HepG2 (cell line): ENCODE results near the gene B4GALT7. TPM values are rescaled to one million over a fixed set of nuclear protein-coding genes. Genes with fewer than 3 reads are reported as not detected.
"Not testable (repeated sequence)": the region's sequence is repeated elsewhere in the genome, so short reads cannot be mapped to it uniquely, and the experiment has no call there.

Experiments
- ATAC-seq: fragments of 200-7000 bp; cut with Tn5 transposase; 3 replicates; pipeline ENCODE4 v1.9.1; 2020; ENCODE audit warnings: mild to moderate bottlenecking, moderate library complexity
- BruUV-seq: library from RNA; stranded (reverse); fragments of 400-500 nt; replicated peaks from 2 replicates; lab custom pipeline; 2021; lab: Mats Ljungman, UMichigan
- CTCF ChIA-PET: fragments of 300-600 bp; formaldehyde crosslinking; extraction: SDS; loops from one replicate; lab custom pipeline; 2021; ENCODE audit warnings: low total read pairs, inconsistent platforms, low intra/inter-chr PET ratio; lab: Yijun Ruan, JAX
- POLR2A ChIA-PET: fragments of 350-600 bp; sonication (Branson Sonifier 250); formaldehyde crosslinking; loops from one replicate; lab custom pipeline; 2020; ENCODE audit warnings: antibody characterized with exemption, inconsistent platforms; lab: Yijun Ruan, JAX
- DNase-seq: peaks from one replicate; pipeline ENCODE4 v3.0.0-alpha.2; 2015; ENCODE audit warnings: low spot score
- FAIRE-seq: peaks from 3 replicates; lab custom pipeline; 2011; peaks lifted over from hg19 to GRCh38; lab: Jason Lieb, UNC
- H2AFZ ChIP-seq: one replicate; pipeline ENCODE4 v1.6.1; 2011; ENCODE audit warnings: low read length, inconsistent platforms
- H3K27ac ChIP-seq: fragments of 300-600 bp; 3 replicates; pipeline ENCODE4 v1.8.0; 2011; ENCODE audit warnings: mixed run types, mild to moderate bottlenecking, mixed read lengths, low read length, inconsistent platforms; ENCODE audit not compliant: insufficient read depth; ENCODE audit errors: extremely low read length
- H3K27me3 ChIP-seq, 2 experiments: fragments of 200-600 bp in 1 of 2; 2 replicates in 1 of 2; 3 replicates in 1 of 2; pipeline versions ENCODE4 v1.6.0 to v1.8.0; 2011; ENCODE audit warnings: low read length in 2 of 2, mild to moderate bottlenecking in 2 of 2, moderate library complexity in 2 of 2, inconsistent platforms in 1 of 2; ENCODE audit not compliant: insufficient read depth in 2 of 2, control insufficient read depth in 1 of 2
- H3K36me3 ChIP-seq, 2 experiments: fragments of 200-600 bp in 1 of 2; replicated peaks in 1 of 2; 2 replicates in 1 of 2; 3 replicates in 1 of 2; pipeline versions ENCODE4 v1.5.1 to v1.8.0; 2011; ENCODE audit warnings: low read length in 2 of 2, inconsistent platforms in 1 of 2; ENCODE audit not compliant: insufficient read depth in 2 of 2, control insufficient read depth in 1 of 2
- H3K4me1 ChIP-seq: 2 replicates; pipeline ENCODE4 v1.5.1; 2012; ENCODE audit warnings: low read length, inconsistent platforms; ENCODE audit not compliant: insufficient read depth
- H3K4me2 ChIP-seq: 2 replicates; pipeline ENCODE4 v1.6.0; 2011; ENCODE audit warnings: low read depth, low read length, inconsistent platforms
- H3K4me3 ChIP-seq, 3 experiments: fragments of 200-600 bp in 1 of 3; sonication (generic), shearing (Covaris generic) in 1 of 3; replicated peaks in 1 of 3; 2 replicates each; pipeline ENCODE4 v1.5.1; 2011 to 2016; ENCODE audit warnings: low read length in 3 of 3, inconsistent platforms in 2 of 3, low read depth in 2 of 3, mild to moderate bottlenecking in 2 of 3, control low read depth in 1 of 3, mixed read lengths in 1 of 3; ENCODE audit not compliant: insufficient read depth in 1 of 3
- H3K79me2 ChIP-seq: one replicate; pipeline ENCODE4 v1.6.1; 2011; ENCODE audit warnings: low read length, inconsistent platforms; ENCODE audit not compliant: insufficient read depth
- H3K9ac ChIP-seq: 2 replicates; pipeline ENCODE4 v1.6.0; 2011; ENCODE audit warnings: mild to moderate bottlenecking, low read depth, low read length, inconsistent platforms; ENCODE audit not compliant: insufficient read depth
- H3K9me3 ChIP-seq: 2 replicates; pipeline ENCODE4 v1.5.1; 2012; ENCODE audit warnings: mild to moderate bottlenecking, low read length
- H4K20me1 ChIP-seq: 2 replicates; pipeline ENCODE4 v1.6.0; 2011; ENCODE audit warnings: inconsistent platforms, mild to moderate bottlenecking, low read length, moderate library complexity; ENCODE audit not compliant: insufficient read depth
- ARID2 ChIP-seq: sonication (generic); formaldehyde crosslinking; IDR thresholded peaks from 2 replicates; pipeline ENCODE4 v1.8.1; 2022; ENCODE audit warnings: mild to moderate bottlenecking, missing genetic modification reagents, borderline replicate concordance
- ATF2 ChIP-seq: sonication (generic); formaldehyde crosslinking; IDR thresholded peaks from 2 replicates; pipeline ENCODE4 v1.4.0; 2020; ENCODE audit warnings: missing genetic modification reagents
- FOXK2 ChIP-seq: fragments of 450-650 bp; IDR thresholded peaks from 2 replicates; pipeline ENCODE4 v1.6.1; 2016
- GPN1 ChIP-seq: sonication (generic); formaldehyde crosslinking; IDR thresholded peaks from 2 replicates; pipeline ENCODE4 v1.5.1; 2020; ENCODE audit warnings: missing genetic modification reagents, borderline replicate concordance
- JUN ChIP-seq: sonication (generic); formaldehyde crosslinking; IDR thresholded peaks from 2 replicates; pipeline ENCODE4 v1.4.0; 2020; ENCODE audit warnings: mild to moderate bottlenecking, missing genetic modification reagents
- MTA1 ChIP-seq: sonication (generic); formaldehyde crosslinking; IDR thresholded peaks from 2 replicates; pipeline ENCODE4 v1.4.0; 2020; ENCODE audit warnings: missing genetic modification reagents, mild to moderate bottlenecking, borderline replicate concordance
- SALL1 ChIP-seq: sonication (generic); formaldehyde crosslinking; IDR thresholded peaks from 2 replicates; pipeline ENCODE4 v1.8.0; 2022; ENCODE audit warnings: mild to moderate bottlenecking, missing genetic modification reagents
- SIN3B ChIP-seq: fragments of 150-350 bp; IDR thresholded peaks from 2 replicates; pipeline ENCODE4 v1.6.1; 2014; ENCODE audit warnings: low read length
- SRY ChIP-seq: sonication (generic); formaldehyde crosslinking; IDR thresholded peaks from 2 replicates; pipeline ENCODE4 v1.8.0; 2022; ENCODE audit warnings: mild to moderate bottlenecking, missing genetic modification reagents
- ZBTB4 ChIP-seq: sonication (generic); formaldehyde crosslinking; IDR thresholded peaks from 2 replicates; pipeline ENCODE4 v1.4.0; 2020; ENCODE audit warnings: missing genetic modification reagents, mild to moderate bottlenecking, borderline replicate concordance
- ZFP37 ChIP-seq: sonication (generic); formaldehyde crosslinking; IDR thresholded peaks from 2 replicates; pipeline ENCODE4 v1.4.0; 2020; ENCODE audit warnings: missing genetic modification reagents, borderline replicate concordance
- ZFX ChIP-seq: sonication (generic); formaldehyde crosslinking; IDR thresholded peaks from 2 replicates; pipeline ENCODE4 v1.4.0; 2020; ENCODE audit warnings: mild to moderate bottlenecking, low read depth, missing genetic modification reagents, moderate library complexity
- ZNF333 ChIP-seq: sonication (generic); formaldehyde crosslinking; IDR thresholded peaks from 2 replicates; pipeline ENCODE4 v1.4.0; 2020; ENCODE audit warnings: mild to moderate bottlenecking, missing genetic modification reagents, borderline replicate concordance
- ZNF562 ChIP-seq: sonication (generic); formaldehyde crosslinking; IDR thresholded peaks from 2 replicates; pipeline ENCODE4 v1.8.0; 2022; ENCODE audit warnings: missing genetic modification reagents, borderline replicate concordance
- WGBS: methylation state at CpG from one replicate; pipeline ENCODE4 v1.1.6; 2017; ENCODE audit warnings: low lambda C conversion rate; 5-methylcytosine and 5-hydroxymethylcytosine counted together
- in situ Hi-C: cut with HindIII; loops from 2 replicates; pipeline ENCODE4 v1.10.0; 2017; ENCODE audit warnings: low pct_unique_long_range_greater_than_20kb; ENCODE audit not compliant: extremely low pct_ligation_motif_present
- intact Hi-C: fragments of 100-400 bp; cut with micrococcal nuclease; formaldehyde crosslinking; loops from one replicate; pipeline ENCODE4 v1.10.0; 2022; ENCODE audit not compliant: unreplicated experiment
- polyA plus RNA-seq, 8 experiments: library from polyadenylated mRNA; depleted of rRNA in 3 of 8; stranded (reverse) in 7 of 8; unstranded in 1 of 8; fragments of >200 nt; fragmentation: Illumina TruSeq in 4 of 8; extraction: Trizol in 4 of 8; gene quantifications; 2 replicates each; pipeline versions ENCODE4 v1.2.1 to v1.2.3, GENCODE V29; 2011 to 2016; ENCODE audit warnings: low read depth in 4 of 8, missing spikeins in 1 of 8, mixed read lengths in 1 of 8; ENCODE audit not compliant: insufficient read depth in 1 of 8
- total RNA-seq, 5 experiments: library from RNA; depleted of rRNA; stranded (reverse); fragments of >200 nt; fragmentation: Illumina TruSeq; extraction: Trizol; gene quantifications; 2 replicates each; pipeline ENCODE4 v1.2.3, GENCODE V29; 2016; ENCODE audit warnings: low read depth in 1 of 5

B4GALT7 gene
- total and polyA plus RNA-seq, 2 of the 13 experiments (the other 11 are each of a cell fraction or from before 2014, with no cell fraction given), result 16.4 to 20.5 TPM

- H3K27ac ChIP-seq, result no peak overlapping the region
- no peaks in the 10 kb centered on the region for H4K20me1 ChIP-seq
- CTCF ChIA-PET, result no interaction called here
- WGBS, result 29% methylated on average over 2 of the region's 2 CpGs
- FAIRE-seq (no peak), DNase-seq (no peak), ATAC-seq (no peak)
- no peak overlapping the region for H3K4me3 ChIP-seq
- H3K4me1 ChIP-seq, result no peaks in the 10 kb centered on the region
- in situ Hi-C loops (loop anchor here (25.0 kb wide), 1 partner anchor 442 kb away; no protein-coding TSS in a partner anchor), intact Hi-C loops (no loop called here)
- no TSS peak for BruUV-seq
- no peak for TF ChIP-seq SIN3B
- no peak for TF ChIP-seq SRY
- TF ChIP-seq ZNF333, result no peak
- no peak for TF ChIP-seq ZFX (CRISPR knock-in tag)
- TF ChIP-seq JUN, result no peak
- no peak for TF ChIP-seq SALL1 (CRISPR knock-in tag)
- no peak for TF ChIP-seq MTA1 (CRISPR knock-in tag)
- TF ChIP-seq ZFP37 (CRISPR knock-in tag), result no peak
- no peak for TF ChIP-seq GPN1
- no peak for TF ChIP-seq ZNF562 (CRISPR knock-in tag)
- no peak for TF ChIP-seq ZBTB4 (CRISPR knock-in tag)
- no peak for TF ChIP-seq ATF2
- TF ChIP-seq ARID2, result no peak
- no peak for TF ChIP-seq FOXK2
- H2AFZ ChIP-seq, result no peak overlapping the region
- no peaks in the 10 kb centered on the region for H3K9me3 ChIP-seq
- H3K36me3 ChIP-seq, result no peaks in the 10 kb centered on the region
- H3K4me2 ChIP-seq, result no peak overlapping the region
- no peak overlapping the region for H3K9ac ChIP-seq
- POLR2A ChIA-PET, result no interaction called here
- no peaks in the 10 kb centered on the region for H3K79me2 ChIP-seq
- no peaks in the 10 kb centered on the region for H3K27me3 ChIP-seq
Measured at GRCh38 chr5:177620560-177620959, 20.6 kb downstream of the B4GALT7 start.

- DNase-seq, H3K9ac ChIP-seq, H3K4me1 ChIP-seq, H3K4me3 ChIP-seq, BruUV-seq, FAIRE-seq, H3K4me2 ChIP-seq, H3K27me3 ChIP-seq, POLR2A ChIA-PET, intact Hi-C loops, H3K79me2 ChIP-seq, CTCF ChIA-PET, ATAC-seq, H3K27ac ChIP-seq, H3K9me3 ChIP-seq, H2AFZ ChIP-seq, H3K36me3 ChIP-seq, H4K20me1 ChIP-seq: not testable (repeated sequence)
- WGBS, result 56% methylated on average over 7 of the region's 10 CpGs
- in situ Hi-C loops, result loop anchor here (25.0 kb wide), 1 partner anchor 438 kb away; no protein-coding TSS in a partner anchor
Measured at GRCh38 chr5:177624172-177624571, 24.2 kb downstream of the B4GALT7 start.
